A549 (cell line): ENCODE measurements around the gene APC2.

ENCODE experiments used
- CTCF ChIP-seq: fragments of >200 bp; sonication (Bioruptor Twin); formaldehyde crosslinking; IDR thresholded peaks from 3 replicates; pipeline ENCODE4 v1.5.1; 2016
- ELK1 ChIP-seq: fragments of 150-350 bp; IDR thresholded peaks from 2 replicates; pipeline ENCODE4 v1.6.1; 2014; ENCODE audit warnings: low read depth, mild to moderate bottlenecking, low read length
- EP300 ChIP-seq, 2 experiments: fragments of >200 bp; sonication (Bioruptor Twin); formaldehyde crosslinking; IDR thresholded peaks; 2 replicates in 1 of 2; 3 replicates in 1 of 2; pipeline ENCODE4 v1.6.1; 2016 to 2017
- NR3C1 ChIP-seq: fragments of >200 bp; sonication (Bioruptor Twin); formaldehyde crosslinking; IDR thresholded peaks from 3 replicates; pipeline ENCODE4 v1.6.1; 2017
- PBX3 ChIP-seq: IDR thresholded peaks from 2 replicates; pipeline ENCODE4 v1.6.1; 2012
- POLR2A ChIP-seq: IDR thresholded peaks from 2 replicates; pipeline ENCODE4 v1.6.1; 2012; ENCODE audit warnings: mild to moderate bottlenecking, low read length
- POLR2AphosphoS2 ChIP-seq: conservative IDR thresholded peaks from 2 replicates; pipeline ENCODE4 v1.6.1; 2012; ENCODE audit warnings: low read length, improper control_type of control experiment, inconsistent platforms
- SMC3 ChIP-seq: fragments of >200 bp; sonication (Bioruptor Twin); formaldehyde crosslinking; IDR thresholded peaks from 3 replicates; pipeline ENCODE4 v1.6.1; 2018; ENCODE audit warnings: inconsistent platforms
- ZC3H11A ChIP-seq: fragments of 450-650 bp; IDR thresholded peaks from 2 replicates; pipeline ENCODE4 v1.6.1; 2014; ENCODE audit warnings: antibody characterized with exemption, mild to moderate bottlenecking

- TF ChIP-seq POLR2AphosphoS2: no peak
- no peak for TF ChIP-seq EP300 (IDR thresholded peaks at IDR 0.05)
- no peak for TF ChIP-seq POLR2A
- TF ChIP-seq NR3C1: no peak
- no peak for TF ChIP-seq CTCF
- TF ChIP-seq SMC3: no peak
- no peak for TF ChIP-seq ZC3H11A
- TF ChIP-seq PBX3: no peak
- TF ChIP-seq ELK1: no peak
Observed at GRCh38 chr19:1435378-1435989, 14.4 kb upstream of the APC2 start.
